ENCODE results near the gene CCDC192.
"Not testable (repeated sequence)": the region's sequence is repeated elsewhere in the genome, so short reads cannot be mapped to it uniquely, and the experiment has no call there.

CCDC192 gene

GRCh38 chr5:127774221-127774620 lies 71.0 kb downstream of the CCDC192 start:
- Histone ChIP-seq H3K9me2 (replicated peaks; ENCODE audit: low read depth, low read length) (no peaks in the 10 kb centered on the region), H4K20me1 (ENCODE audit: insufficient read depth, low read length, poor library complexity, severe bottlenecking) (no peaks in the 10 kb centered on the region), H3K4me1 (ENCODE audit: insufficient read depth, low read length, poor library complexity, severe bottlenecking) (no peaks in the 10 kb centered on the region), H3K9me3 (ENCODE audit: insufficient read depth, low read depth, low read length) (no peaks in the 10 kb centered on the region), H3K4me3 (ENCODE audit: low read length, poor library complexity, severe bottlenecking) (no peak overlapping the region), H3K79me2 (ENCODE audit: insufficient read depth, low read length) (no peaks in the 10 kb centered on the region), H3K36me3 (ENCODE audit: insufficient read depth, low read length) (no peaks in the 10 kb centered on the region), H3K4me2 (ENCODE audit: low read depth, low read length, poor library complexity, severe bottlenecking) (no peak overlapping the region), H3F3A (ENCODE audit: low read depth) (no peaks in the 10 kb centered on the region), H3K9ac (ENCODE audit: low read depth, low read length, poor library complexity, severe bottlenecking) (no peak overlapping the region), H3K27me3 (ENCODE audit: insufficient read depth, low read length, poor library complexity, severe bottlenecking) (no peaks in the 10 kb centered on the region), H2AFZ (ENCODE audit: low read length) (no peak overlapping the region)
- TF ChIP-seq EZH2phosphoT487 (IDR thresholded peaks at IDR 0.05; ENCODE audit: borderline replicate concordance) (no peak), CTCF (conservative IDR thresholded peaks at IDR 0.05; ENCODE audit: low read length) (no peak)

- no peak for TF ChIP-seq CTCF (conservative IDR thresholded peaks at IDR 0.05; ENCODE audit: low read length)
- no peak for TF ChIP-seq EZH2phosphoT487 (IDR thresholded peaks at IDR 0.05; ENCODE audit: borderline replicate concordance)
- Histone ChIP-seq H3K4me1 (ENCODE audit: insufficient read depth, low read length, poor library complexity, severe bottlenecking) (no peaks in the 10 kb centered on the region), H3K9ac (ENCODE audit: low read depth, low read length, poor library complexity, severe bottlenecking) (no peak overlapping the region), H4K20me1 (ENCODE audit: insufficient read depth, low read length, poor library complexity, severe bottlenecking) (no peaks in the 10 kb centered on the region), H2AFZ (ENCODE audit: low read length) (no peak overlapping the region), H3K27me3 (ENCODE audit: insufficient read depth, low read length, poor library complexity, severe bottlenecking) (no peaks in the 10 kb centered on the region), H3K4me2 (ENCODE audit: low read depth, low read length, poor library complexity, severe bottlenecking) (no peak overlapping the region), H3K4me3 (ENCODE audit: low read length, poor library complexity, severe bottlenecking) (no peak overlapping the region), H3K36me3 (ENCODE audit: insufficient read depth, low read length) (no peaks in the 10 kb centered on the region), H3F3A (ENCODE audit: low read depth) (no peaks in the 10 kb centered on the region), H3K9me3 (ENCODE audit: insufficient read depth, low read depth, low read length) (no peaks in the 10 kb centered on the region), H3K79me2 (ENCODE audit: insufficient read depth, low read length) (no peaks in the 10 kb centered on the region), H3K9me2 (replicated peaks; ENCODE audit: low read depth, low read length) (no peaks in the 10 kb centered on the region)
These were observed 73.3 kb downstream of the CCDC192 start for GRCh38 chr5:127776477-127776876.

GRCh38 chr5:127777957-127778356 lies 74.8 kb downstream of the CCDC192 start:
- no peaks in the 10 kb centered on the region for H3K27me3 ChIP-seq (ENCODE audit: insufficient read depth, low read length, poor library complexity, severe bottlenecking)
- no peaks in the 10 kb centered on the region for H3F3A ChIP-seq (ENCODE audit: low read depth)
- no peaks in the 10 kb centered on the region for H3K4me1 ChIP-seq (ENCODE audit: insufficient read depth, low read length, poor library complexity, severe bottlenecking)
- H3K9ac ChIP-seq (ENCODE audit: low read depth, low read length, poor library complexity, severe bottlenecking): no peak overlapping the region
- H3K4me2 ChIP-seq (ENCODE audit: low read depth, low read length, poor library complexity, severe bottlenecking): no peak overlapping the region
- no peaks in the 10 kb centered on the region for H3K9me2 ChIP-seq (replicated peaks; ENCODE audit: low read depth, low read length)
- H3K36me3 ChIP-seq (ENCODE audit: insufficient read depth, low read length): no peaks in the 10 kb centered on the region
- no peaks in the 10 kb centered on the region for H4K20me1 ChIP-seq (ENCODE audit: insufficient read depth, low read length, poor library complexity, severe bottlenecking)
- H3K9me3 ChIP-seq (ENCODE audit: insufficient read depth, low read depth, low read length): no peaks in the 10 kb centered on the region
- H3K79me2 ChIP-seq (ENCODE audit: insufficient read depth, low read length): no peaks in the 10 kb centered on the region
- H3K4me3 ChIP-seq (ENCODE audit: low read length, poor library complexity, severe bottlenecking): no peak overlapping the region
- no peak for TF ChIP-seq CTCF (conservative IDR thresholded peaks at IDR 0.05; ENCODE audit: low read length)
- H2AFZ ChIP-seq (ENCODE audit: low read length): no peak overlapping the region

GRCh38 chr5:127782450-127782849 lies 79.3 kb downstream of the CCDC192 start:
- H3F3A ChIP-seq (ENCODE audit: low read depth); H3K4me1 ChIP-seq (ENCODE audit: insufficient read depth, low read length, poor library complexity, severe bottlenecking); H3K79me2 ChIP-seq (ENCODE audit: insufficient read depth, low read length); H3K4me3 ChIP-seq (ENCODE audit: low read length, poor library complexity, severe bottlenecking); H2AFZ ChIP-seq (ENCODE audit: low read length); H3K4me2 ChIP-seq (ENCODE audit: low read depth, low read length, poor library complexity, severe bottlenecking); H3K9me2 ChIP-seq (replicated peaks; ENCODE audit: low read depth, low read length); H3K9me3 ChIP-seq (ENCODE audit: insufficient read depth, low read depth, low read length); H3K27me3 ChIP-seq (ENCODE audit: insufficient read depth, low read length, poor library complexity, severe bottlenecking); H4K20me1 ChIP-seq (ENCODE audit: insufficient read depth, low read length, poor library complexity, severe bottlenecking); H3K9ac ChIP-seq (ENCODE audit: low read depth, low read length, poor library complexity, severe bottlenecking); H3K36me3 ChIP-seq (ENCODE audit: insufficient read depth, low read length): not testable (repeated sequence)

All from Loucy (cell line).